Hepatocyte (in vitro differentiated cells): ENCODE results near the gene MOV10L1. TPM values are rescaled to one million over a fixed set of nuclear protein-coding genes. Genes with fewer than 3 reads are reported as not detected.

Source experiments
- DNase-seq: peaks from one replicate; pipeline ENCODE4 v3.0.0-alpha.2; 2016; ENCODE audit warnings: low spot score
- H2AFZ ChIP-seq: fragments of 200-600 bp; sonication (generic); 2 replicates; pipeline ENCODE4 v1.6.0; 2016; ENCODE audit warnings: antibody characterized with exemption, mild to moderate bottlenecking
- H3K27ac ChIP-seq: fragments of 200-600 bp; sonication (generic); 2 replicates; pipeline ENCODE4 v1.5.1; 2016; ENCODE audit warnings: mild to moderate bottlenecking
- H3K27me3 ChIP-seq: fragments of 200-600 bp; sonication (generic); 2 replicates; pipeline ENCODE4 v1.6.1; 2016
- H3K36me3 ChIP-seq: fragments of 200-600 bp; sonication (generic); replicated peaks from 2 replicates; pipeline ENCODE4 v1.5.1; 2016; ENCODE audit warnings: low read depth; ENCODE audit not compliant: insufficient read depth
- H3K4me1 ChIP-seq: fragments of 200-600 bp; sonication (generic); 2 replicates; pipeline ENCODE4 v1.5.1; 2016; ENCODE audit warnings: mild to moderate bottlenecking, moderate library complexity; ENCODE audit not compliant: insufficient read depth
- H3K4me2 ChIP-seq: fragments of 200-600 bp; sonication (generic); 2 replicates; pipeline ENCODE4 v1.6.0; 2016
- H3K4me3 ChIP-seq: fragments of 200-600 bp; sonication (generic); 2 replicates; pipeline ENCODE4 v1.5.1; 2016; ENCODE audit warnings: mild to moderate bottlenecking
- H3K79me2 ChIP-seq: fragments of 200-600 bp; sonication (generic); 2 replicates; pipeline ENCODE4 v1.6.0; 2017; ENCODE audit warnings: mild to moderate bottlenecking
- H3K9me2 ChIP-seq: fragments of 200-600 bp; sonication (generic); replicated peaks from 2 replicates; pipeline ENCODE4 v1.6.0; 2017; ENCODE audit warnings: mild to moderate bottlenecking; ENCODE audit not compliant: insufficient read depth
- H3K9me3 ChIP-seq: fragments of 200-600 bp; sonication (generic); 2 replicates; pipeline ENCODE4 v1.5.1; 2016; ENCODE audit warnings: low read depth, mild to moderate bottlenecking
- H4K20me1 ChIP-seq: fragments of 200-600 bp; sonication (generic); 2 replicates; pipeline ENCODE4 v1.6.0; 2016; ENCODE audit warnings: mild to moderate bottlenecking; ENCODE audit not compliant: insufficient read depth, poor library complexity, severe bottlenecking
- CTCF ChIP-seq: fragments of 200-600 bp; sonication (generic); IDR thresholded peaks from 2 replicates; pipeline ENCODE4 v1.5.1; 2016; ENCODE audit warnings: antibody characterized with exemption, mild to moderate bottlenecking; ENCODE audit not compliant: poor library complexity
- EZH2 ChIP-seq: fragments of 200-600 bp; sonication (generic); IDR thresholded peaks from 2 replicates; pipeline ENCODE4 v1.6.1; 2016; ENCODE audit warnings: antibody characterized with exemption, mild to moderate bottlenecking, borderline replicate concordance
- EZH2phosphoT487 ChIP-seq: fragments of 200-600 bp; sonication (generic); IDR thresholded peaks from one replicate; pipeline ENCODE4 v1.6.1; 2018; ENCODE audit warnings: antibody characterized with exemption, mild to moderate bottlenecking, low read depth, moderate library complexity; ENCODE audit not compliant: unreplicated experiment, severe bottlenecking
- WGBS: methylation state at CpG from one replicate; pipeline ENCODE4 v1.1.6; 2016; ENCODE audit warnings: low lambda C conversion rate; ENCODE audit errors: missing lambda C conversion rate; 5-methylcytosine and 5-hydroxymethylcytosine counted together
- polyA plus RNA-seq: library from polyadenylated mRNA; unstranded; fragments of >200 nt; fragmentation: Nextera tagmentation; extraction: Ambion mirVana; gene quantifications from 2 replicates; pipeline ENCODE4 v1.2.1, GENCODE V29; 2016
- total RNA-seq: library from RNA; depleted of rRNA; stranded (reverse); fragments of >200 nt; gene quantifications from 2 replicates; pipeline ENCODE4 v1.2.3, GENCODE V29; 2014

Gene MOV10L1
- total and polyA plus RNA-seq, 2 experiments from 2014 or later = 0.36 to 3.6 TPM

GRCh38 chr22:50089231-50089630 lies 575 bp upstream of the MOV10L1 start:
- no peaks in the 10 kb centered on the region for H3K9me2 ChIP-seq
- H2AFZ ChIP-seq = no peak overlapping the region
- H3K36me3 ChIP-seq = no peaks in the 10 kb centered on the region
- no peak for DNase-seq
- no peaks in the 10 kb centered on the region for H4K20me1 ChIP-seq
- H3K4me2 ChIP-seq = no peak overlapping the region
- no peak overlapping the region for H3K4me3 ChIP-seq
- H3K79me2 ChIP-seq = no peaks in the 10 kb centered on the region
- no peak overlapping the region for H3K27ac ChIP-seq
- 94% methylated on average over 11 of the region's 11 CpGs for WGBS
- H3K9me3 ChIP-seq = no peaks in the 10 kb centered on the region
- no peaks in the 10 kb centered on the region for H3K27me3 ChIP-seq
- TF ChIP-seq EZH2 (no peak), EZH2phosphoT487 (no peak), CTCF (no peak)
- peaks cover 22% of the 10 kb centered on the region for H3K4me1 ChIP-seq

GRCh38 chr22:50090412-50090714 lies 557 bp downstream of the MOV10L1 start:
- H3K4me1 ChIP-seq = peaks cover 11% of the 10 kb centered on the region
- no peak overlapping the region for H2AFZ ChIP-seq
- no peak overlapping the region for H3K27ac ChIP-seq
- H3K79me2 ChIP-seq = no peaks in the 10 kb centered on the region
- no peak for DNase-seq
- H3K9me2 ChIP-seq = no peaks in the 10 kb centered on the region
- no peaks in the 10 kb centered on the region for H3K9me3 ChIP-seq
- 98% methylated on average over 22 of the region's 22 CpGs for WGBS
- H3K36me3 ChIP-seq = no peaks in the 10 kb centered on the region
- no peak overlapping the region for H3K4me2 ChIP-seq
- no peak for TF ChIP-seq EZH2
- TF ChIP-seq EZH2phosphoT487 = no peak
- no peak for TF ChIP-seq CTCF
- no peaks in the 10 kb centered on the region for H4K20me1 ChIP-seq
- no peaks in the 10 kb centered on the region for H3K27me3 ChIP-seq
- no peak overlapping the region for H3K4me3 ChIP-seq

- no peak for TF ChIP-seq EZH2phosphoT487
- TF ChIP-seq CTCF = no peak
- TF ChIP-seq EZH2 = no peak
- Histone ChIP-seq H3K9me2 (no peaks in the 10 kb centered on the region), H3K4me1 (peaks cover 7% of the 10 kb centered on the region), H4K20me1 (no peaks in the 10 kb centered on the region), H3K4me3 (no peak overlapping the region), H3K9me3 (no peaks in the 10 kb centered on the region), H3K27ac (no peak overlapping the region), H2AFZ (no peak overlapping the region), H3K4me2 (peak overlapping the region; percentile 20), H3K79me2 (no peaks in the 10 kb centered on the region), H3K27me3 (no peaks in the 10 kb centered on the region), H3K36me3 (no peaks in the 10 kb centered on the region)
- DNase-seq = no peak
- whole genome bisulfite sequencing = 65% methylated on average over 27 of the region's 29 CpGs
These were observed 1.4 kb downstream of the MOV10L1 start for GRCh38 chr22:50091092-50091768.

GRCh38 chr22:50092342-50092741 lies 2.5 kb downstream of the MOV10L1 start:
- WGBS = 80% methylated on average over 5 of the region's 5 CpGs
- H3K4me2 ChIP-seq = no peak overlapping the region
- no peaks in the 10 kb centered on the region for H4K20me1 ChIP-seq
- no peak overlapping the region for H3K27ac ChIP-seq
- H3K79me2 ChIP-seq = no peaks in the 10 kb centered on the region
- DNase-seq = no peak
- H3K4me3 ChIP-seq = no peak overlapping the region
- no peaks in the 10 kb centered on the region for H3K9me2 ChIP-seq
- H3K36me3 ChIP-seq = no peaks in the 10 kb centered on the region
- H3K4me1 ChIP-seq = peaks cover 3% of the 10 kb centered on the region
- no peaks in the 10 kb centered on the region for H3K9me3 ChIP-seq
- H2AFZ ChIP-seq = no peak overlapping the region
- no peaks in the 10 kb centered on the region for H3K27me3 ChIP-seq
- TF ChIP-seq CTCF = no peak
- TF ChIP-seq EZH2 = no peak
- no peak for TF ChIP-seq EZH2phosphoT487
